ENCODE data around the gene SPATA24.
"Not testable (repeated sequence)": the region's sequence is repeated elsewhere in the genome, so short reads cannot be mapped to it uniquely, and the experiment has no call there.

Gene SPATA24

DNA sequence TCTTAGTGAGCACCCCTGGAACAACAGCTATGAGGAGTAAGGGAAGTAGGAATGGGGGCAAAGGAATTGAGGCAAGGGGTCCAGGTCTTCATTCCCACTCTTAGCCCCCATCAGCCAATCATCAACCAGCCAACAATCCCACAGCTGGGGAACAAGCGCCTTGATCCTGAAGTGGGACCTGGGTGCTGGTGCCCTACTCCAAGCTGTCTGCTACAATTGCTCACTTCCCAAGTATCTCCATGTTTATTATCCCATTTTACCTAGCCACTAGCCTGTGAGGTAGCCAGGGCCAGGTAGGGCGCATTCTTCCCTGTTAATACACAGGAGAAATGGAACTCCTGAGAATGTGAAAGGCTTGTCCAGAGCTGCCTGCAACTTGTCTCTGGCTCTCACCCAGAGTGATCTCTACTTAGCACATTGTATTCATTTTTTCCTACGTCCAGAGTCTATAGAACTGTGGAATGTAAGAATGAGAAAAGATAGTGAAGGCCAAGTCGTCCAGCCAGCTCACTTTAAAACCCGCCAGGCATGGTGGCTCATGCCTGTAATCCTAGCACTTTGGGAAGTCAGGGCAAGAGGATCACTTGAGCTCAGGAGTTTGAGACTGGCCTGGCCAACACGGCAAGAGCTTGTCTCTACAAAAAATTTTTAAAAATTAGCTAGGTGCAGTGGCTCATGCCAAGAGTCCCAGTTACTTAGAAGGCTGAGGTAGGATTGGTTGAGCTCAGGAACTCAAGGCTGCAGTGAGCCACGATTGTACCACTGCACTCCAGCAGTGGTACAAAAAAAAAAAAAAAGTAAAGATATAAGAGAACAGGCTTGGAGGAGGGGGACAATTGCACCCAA lies 41.7 kb upstream of the SPATA24 start:
- TF ChIP-seq RARB (CRISPR knock-in tag; IDR thresholded peaks at IDR 0.05) (no peak), OSR1 (CRISPR knock-in tag; IDR thresholded peaks at IDR 0.05) (no peak), ISL1 (CRISPR knock-in tag; IDR thresholded peaks at IDR 0.05) (no peak), ZFP3 (CRISPR knock-in tag; IDR thresholded peaks at IDR 0.05) (no peak), PPARA (CRISPR knock-in tag; IDR thresholded peaks at IDR 0.05; ENCODE audit: borderline replicate concordance) (no peak), GLIS3 (CRISPR knock-in tag; IDR thresholded peaks at IDR 0.05) (no peak), CSDC2 (CRISPR knock-in tag; IDR thresholded peaks at IDR 0.05) (no peak), ESRRG (CRISPR knock-in tag; IDR thresholded peaks at IDR 0.05) (no peak), ZNF8 (CRISPR knock-in tag; IDR thresholded peaks at IDR 0.05) (no peak), TCF4 (CRISPR knock-in tag; IDR thresholded peaks at IDR 0.05; ENCODE audit: borderline replicate concordance) (no peak), BACH2 (CRISPR knock-in tag; IDR thresholded peaks at IDR 0.05; ENCODE audit: borderline replicate concordance) (no peak), ZFP30 (CRISPR knock-in tag; IDR thresholded peaks at IDR 0.05) (no peak), ZNF70 (CRISPR knock-in tag; IDR thresholded peaks at IDR 0.05) (no peak)
- TF ChIP-seq, protein P1, sequence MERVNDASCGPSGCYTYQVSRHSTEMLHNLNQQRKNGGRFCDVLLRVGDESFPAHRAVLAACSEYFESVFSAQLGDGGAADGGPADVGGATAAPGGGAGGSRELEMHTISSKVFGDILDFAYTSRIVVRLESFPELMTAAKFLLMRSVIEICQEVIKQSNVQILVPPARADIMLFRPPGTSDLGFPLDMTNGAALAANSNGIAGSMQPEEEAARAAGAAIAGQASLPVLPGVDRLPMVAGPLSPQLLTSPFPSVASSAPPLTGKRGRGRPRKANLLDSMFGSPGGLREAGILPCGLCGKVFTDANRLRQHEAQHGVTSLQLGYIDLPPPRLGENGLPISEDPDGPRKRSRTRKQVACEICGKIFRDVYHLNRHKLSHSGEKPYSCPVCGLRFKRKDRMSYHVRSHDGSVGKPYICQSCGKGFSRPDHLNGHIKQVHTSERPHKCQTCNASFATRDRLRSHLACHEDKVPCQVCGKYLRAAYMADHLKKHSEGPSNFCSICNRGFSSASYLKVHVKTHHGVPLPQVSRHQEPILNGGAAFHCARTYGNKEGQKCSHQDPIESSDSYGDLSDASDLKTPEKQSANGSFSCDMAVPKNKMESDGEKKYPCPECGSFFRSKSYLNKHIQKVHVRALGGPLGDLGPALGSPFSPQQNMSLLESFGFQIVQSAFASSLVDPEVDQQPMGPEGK (CRISPR knock-in tag; IDR thresholded peaks at IDR 0.05; ENCODE audit: borderline replicate concordance) = no peak
- TF ChIP-seq, protein P2, sequence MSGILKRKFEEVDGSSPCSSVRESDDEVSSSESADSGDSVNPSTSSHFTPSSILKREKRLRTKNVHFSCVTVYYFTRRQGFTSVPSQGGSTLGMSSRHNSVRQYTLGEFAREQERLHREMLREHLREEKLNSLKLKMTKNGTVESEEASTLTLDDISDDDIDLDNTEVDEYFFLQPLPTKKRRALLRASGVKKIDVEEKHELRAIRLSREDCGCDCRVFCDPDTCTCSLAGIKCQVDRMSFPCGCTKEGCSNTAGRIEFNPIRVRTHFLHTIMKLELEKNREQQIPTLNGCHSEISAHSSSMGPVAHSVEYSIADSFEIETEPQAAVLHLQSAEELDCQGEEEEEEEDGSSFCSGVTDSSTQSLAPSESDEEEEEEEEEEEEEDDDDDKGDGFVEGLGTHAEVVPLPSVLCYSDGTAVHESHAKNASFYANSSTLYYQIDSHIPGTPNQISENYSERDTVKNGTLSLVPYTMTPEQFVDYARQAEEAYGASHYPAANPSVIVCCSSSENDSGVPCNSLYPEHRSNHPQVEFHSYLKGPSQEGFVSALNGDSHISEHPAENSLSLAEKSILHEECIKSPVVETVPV (CRISPR knock-in tag; IDR thresholded peaks at IDR 0.05) = no peak
- TF ChIP-seq, protein P3, sequence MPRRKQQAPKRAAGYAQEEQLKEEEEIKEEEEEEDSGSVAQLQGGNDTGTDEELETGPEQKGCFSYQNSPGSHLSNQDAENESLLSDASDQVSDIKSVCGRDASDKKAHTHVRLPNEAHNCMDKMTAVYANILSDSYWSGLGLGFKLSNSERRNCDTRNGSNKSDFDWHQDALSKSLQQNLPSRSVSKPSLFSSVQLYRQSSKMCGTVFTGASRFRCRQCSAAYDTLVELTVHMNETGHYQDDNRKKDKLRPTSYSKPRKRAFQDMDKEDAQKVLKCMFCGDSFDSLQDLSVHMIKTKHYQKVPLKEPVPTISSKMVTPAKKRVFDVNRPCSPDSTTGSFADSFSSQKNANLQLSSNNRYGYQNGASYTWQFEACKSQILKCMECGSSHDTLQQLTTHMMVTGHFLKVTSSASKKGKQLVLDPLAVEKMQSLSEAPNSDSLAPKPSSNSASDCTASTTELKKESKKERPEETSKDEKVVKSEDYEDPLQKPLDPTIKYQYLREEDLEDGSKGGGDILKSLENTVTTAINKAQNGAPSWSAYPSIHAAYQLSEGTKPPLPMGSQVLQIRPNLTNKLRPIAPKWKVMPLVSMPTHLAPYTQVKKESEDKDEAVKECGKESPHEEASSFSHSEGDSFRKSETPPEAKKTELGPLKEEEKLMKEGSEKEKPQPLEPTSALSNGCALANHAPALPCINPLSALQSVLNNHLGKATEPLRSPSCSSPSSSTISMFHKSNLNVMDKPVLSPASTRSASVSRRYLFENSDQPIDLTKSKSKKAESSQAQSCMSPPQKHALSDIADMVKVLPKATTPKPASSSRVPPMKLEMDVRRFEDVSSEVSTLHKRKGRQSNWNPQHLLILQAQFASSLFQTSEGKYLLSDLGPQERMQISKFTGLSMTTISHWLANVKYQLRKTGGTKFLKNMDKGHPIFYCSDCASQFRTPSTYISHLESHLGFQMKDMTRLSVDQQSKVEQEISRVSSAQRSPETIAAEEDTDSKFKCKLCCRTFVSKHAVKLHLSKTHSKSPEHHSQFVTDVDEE (CRISPR knock-in tag; IDR thresholded peaks at IDR 0.05) = no peak
- TF ChIP-seq, protein P4, sequence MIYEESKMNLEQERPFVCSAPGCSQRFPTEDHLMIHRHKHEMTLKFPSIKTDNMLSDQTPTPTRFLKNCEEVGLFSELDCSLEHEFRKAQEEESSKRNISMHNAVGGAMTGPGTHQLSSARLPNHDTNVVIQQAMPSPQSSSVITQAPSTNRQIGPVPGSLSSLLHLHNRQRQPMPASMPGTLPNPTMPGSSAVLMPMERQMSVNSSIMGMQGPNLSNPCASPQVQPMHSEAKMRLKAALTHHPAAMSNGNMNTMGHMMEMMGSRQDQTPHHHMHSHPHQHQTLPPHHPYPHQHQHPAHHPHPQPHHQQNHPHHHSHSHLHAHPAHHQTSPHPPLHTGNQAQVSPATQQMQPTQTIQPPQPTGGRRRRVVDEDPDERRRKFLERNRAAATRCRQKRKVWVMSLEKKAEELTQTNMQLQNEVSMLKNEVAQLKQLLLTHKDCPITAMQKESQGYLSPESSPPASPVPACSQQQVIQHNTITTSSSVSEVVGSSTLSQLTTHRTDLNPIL (CRISPR knock-in tag; IDR thresholded peaks at IDR 0.05; ENCODE audit: low read depth) = no peak
- TF ChIP-seq, protein P5, sequence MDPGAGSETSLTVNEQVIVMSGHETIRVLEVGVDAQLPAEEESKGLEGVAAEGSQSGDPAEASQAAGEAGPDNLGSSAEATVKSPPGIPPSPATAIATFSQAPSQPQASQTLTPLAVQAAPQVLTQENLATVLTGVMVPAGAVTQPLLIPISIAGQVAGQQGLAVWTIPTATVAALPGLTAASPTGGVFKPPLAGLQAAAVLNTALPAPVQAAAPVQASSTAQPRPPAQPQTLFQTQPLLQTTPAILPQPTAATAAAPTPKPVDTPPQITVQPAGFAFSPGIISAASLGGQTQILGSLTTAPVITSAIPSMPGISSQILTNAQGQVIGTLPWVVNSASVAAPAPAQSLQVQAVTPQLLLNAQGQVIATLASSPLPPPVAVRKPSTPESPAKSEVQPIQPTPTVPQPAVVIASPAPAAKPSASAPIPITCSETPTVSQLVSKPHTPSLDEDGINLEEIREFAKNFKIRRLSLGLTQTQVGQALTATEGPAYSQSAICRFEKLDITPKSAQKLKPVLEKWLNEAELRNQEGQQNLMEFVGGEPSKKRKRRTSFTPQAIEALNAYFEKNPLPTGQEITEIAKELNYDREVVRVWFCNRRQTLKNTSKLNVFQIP (CRISPR knock-in tag; IDR thresholded peaks at IDR 0.05; ENCODE audit: borderline replicate concordance, low read depth) = no peak
- ATAC-seq = peak; percentile 68

DNA sequence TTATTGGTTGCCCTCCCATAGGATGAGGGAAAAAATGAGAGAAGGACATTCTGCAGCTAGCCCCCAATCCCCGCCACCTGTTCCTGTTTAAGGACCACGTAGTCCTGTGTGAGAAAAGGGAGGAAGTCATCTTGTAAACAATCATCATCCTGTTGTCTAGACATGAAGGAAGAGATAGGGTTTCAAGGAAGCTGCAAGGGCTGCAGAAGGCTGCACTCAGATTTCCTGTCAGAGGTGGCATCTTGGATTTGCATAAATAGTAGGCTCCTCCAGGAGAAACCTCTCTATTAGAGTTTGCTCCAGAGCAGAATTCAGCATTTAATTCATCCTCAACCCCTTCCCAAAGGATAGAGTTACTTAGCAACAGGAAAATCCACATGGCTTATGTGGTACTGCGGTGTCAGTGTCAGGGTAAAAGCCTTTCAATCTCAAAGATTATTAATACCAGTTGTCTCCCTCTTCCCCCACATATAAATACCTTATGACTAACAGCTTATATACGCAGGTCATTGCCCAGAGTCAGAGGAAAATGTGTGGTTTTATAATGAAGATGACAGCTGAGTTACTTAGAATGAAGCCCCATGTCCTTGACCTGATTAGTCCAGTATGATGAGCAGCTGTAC lies 40.1 kb upstream of the SPATA24 start:
- TF ChIP-seq TOX (CRISPR knock-in tag; IDR thresholded peaks at IDR 0.05; ENCODE audit: borderline replicate concordance) = peak; percentile 72; the same call in 1 of the 2 replicates
- TF ChIP-seq ZFP3 (CRISPR knock-in tag; IDR thresholded peaks at IDR 0.05) = no peak
- TF ChIP-seq, protein P5 (CRISPR knock-in tag; IDR thresholded peaks at IDR 0.05; ENCODE audit: borderline replicate concordance, low read depth) = no peak
- peak; percentile 57; the same call in 1 of the 2 replicates for TF ChIP-seq ZC3H10 (CRISPR knock-in tag; IDR thresholded peaks at IDR 0.05)
- ATAC-seq = peak; percentile 81

DNA sequence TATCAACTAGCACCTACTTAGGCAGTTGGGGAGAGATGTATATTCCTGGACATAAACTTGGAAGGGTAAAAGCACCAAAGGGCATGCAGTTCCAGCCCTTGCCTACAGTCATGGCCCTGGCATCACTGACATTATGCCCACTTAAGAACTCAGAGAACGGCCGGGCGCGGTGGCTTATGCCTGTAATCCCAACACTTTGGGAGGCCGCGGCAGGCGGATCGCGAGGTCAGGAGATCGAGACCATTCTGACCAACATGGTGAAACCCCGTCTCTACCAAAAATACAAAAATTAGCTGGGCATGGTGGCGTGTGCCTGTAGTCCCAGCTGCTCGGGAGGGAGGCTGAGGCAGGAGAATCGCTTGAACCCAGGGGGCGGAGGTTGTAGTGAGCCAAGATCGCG lies 36.5 kb upstream of the SPATA24 start:
- ATAC-seq = not testable (repeated sequence)

Data from SK-N-SH treated with all-trans-retinoic acid at 6 μM for 48 hours (cell line).